SK-MEL-5 (cell line): ENCODE data around the gene CEP128. TPM values are rescaled to one million over a fixed set of nuclear protein-coding genes. Genes with fewer than 3 reads are reported as not detected.
"Not testable (repeated sequence)": the region's sequence is repeated elsewhere in the genome, so short reads cannot be mapped to it uniquely, and the experiment has no call there.

Experiments
- DNase-seq: peaks from one replicate; pipeline ENCODE4 v3.0.0-alpha.2; 2016; ENCODE audit warnings: low read depth, low spot score
- in situ Hi-C: cut with HindIII; loops from 2 replicates; pipeline ENCODE4 v1.10.0; 2016; ENCODE audit warnings: low sequenced_read_pairs, high pct_unique_total_duplicates, low pct_unique_long_range_greater_than_20kb
- total RNA-seq: library from RNA; depleted of rRNA; stranded (reverse); fragments of >200 nt; shearing (Covaris generic); gene quantifications from 2 replicates; pipeline ENCODE4 v1.2.3, GENCODE V29; 2014

The CEP128 gene
- total RNA-seq, 1 experiment from 2014 or later = 1.6 TPM

DNA sequence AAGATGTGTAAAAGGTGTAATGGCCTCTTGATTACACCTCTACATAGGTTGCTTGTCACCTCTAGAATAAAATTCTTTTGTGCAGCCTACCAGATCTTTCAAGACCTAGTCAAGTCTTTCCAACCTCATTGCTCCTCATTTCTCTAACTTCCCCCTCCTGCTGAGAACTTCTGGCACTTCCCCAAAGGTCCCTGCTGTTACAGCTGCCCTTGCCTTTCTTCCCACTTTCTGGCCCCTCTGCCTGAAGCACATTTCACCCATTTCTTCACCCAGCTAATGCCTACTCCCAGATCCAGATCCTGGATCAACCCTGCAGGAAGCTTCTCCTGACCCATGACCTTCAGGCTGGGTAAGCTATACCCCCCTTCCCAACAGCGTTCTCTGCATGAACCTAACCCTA lies 15.4 kb upstream of the CEP128 start:
- DNase-seq = no peak
- in situ Hi-C loops = no loop called here

DNA sequence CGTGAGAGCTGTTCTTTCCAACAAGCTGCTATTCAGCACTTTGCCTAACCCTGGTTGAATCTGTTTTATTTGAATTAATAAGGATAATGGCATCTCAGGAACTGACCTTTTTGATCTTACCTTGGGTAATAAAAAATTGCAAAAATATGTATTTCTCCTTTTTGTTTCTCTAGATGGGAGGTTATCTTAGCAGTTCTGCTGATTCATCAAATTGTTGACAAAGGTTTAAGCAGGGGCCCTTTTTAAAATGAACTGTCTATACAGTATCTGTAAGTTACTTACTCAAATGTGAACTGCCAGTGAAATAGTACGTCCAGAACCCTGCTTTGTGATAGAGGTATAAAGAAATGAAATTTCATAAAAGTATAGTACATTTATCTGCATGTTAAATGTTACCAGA lies 14.6 kb upstream of the CEP128 start:
- in situ Hi-C loops = no loop called here
- DNase-seq = no peak

GRCh38 chr14:80955416-80955941 lies 13.9 kb upstream of the CEP128 start, which contains the start of gene TSHR:
Gene TSHR, plus strand, starts transcription at chr14:80955621. Its CDS starts 60 bp downstream, at chr14:80955681.
- no peak for DNase-seq
- in situ Hi-C loops = no loop called here

DNA sequence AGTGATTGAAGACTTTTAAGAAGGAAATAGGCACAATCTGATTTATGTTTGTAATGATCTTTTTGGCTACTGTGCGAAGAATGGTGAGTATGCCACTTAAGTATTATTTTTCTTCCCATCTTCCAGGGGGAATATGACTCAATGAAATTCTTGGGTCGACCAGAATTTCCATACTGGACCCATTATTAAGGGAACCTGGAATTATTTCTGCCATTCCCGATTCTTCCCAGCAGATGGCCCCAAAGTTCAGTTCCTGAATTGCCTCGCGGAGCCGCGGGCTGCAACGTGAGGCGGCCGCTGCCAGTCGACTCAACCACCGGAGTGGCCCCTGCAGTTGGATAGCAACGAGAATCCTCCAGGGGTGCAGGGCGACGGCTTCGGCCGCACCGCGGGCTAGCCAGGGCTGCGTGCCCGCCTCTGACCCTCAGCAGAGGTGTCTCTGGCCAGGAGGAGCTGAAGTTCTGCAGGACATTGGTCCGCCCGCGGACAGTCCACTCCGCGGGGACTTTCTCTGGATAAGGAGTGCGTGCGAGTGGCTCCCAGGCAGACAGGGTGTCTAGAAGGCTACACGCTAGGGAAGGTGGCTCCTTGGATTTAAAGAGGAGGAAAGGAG lies 13.3 kb upstream of the CEP128 start:
- in situ Hi-C loops = no loop called here
- peak; percentile 82 for DNase-seq

DNA sequence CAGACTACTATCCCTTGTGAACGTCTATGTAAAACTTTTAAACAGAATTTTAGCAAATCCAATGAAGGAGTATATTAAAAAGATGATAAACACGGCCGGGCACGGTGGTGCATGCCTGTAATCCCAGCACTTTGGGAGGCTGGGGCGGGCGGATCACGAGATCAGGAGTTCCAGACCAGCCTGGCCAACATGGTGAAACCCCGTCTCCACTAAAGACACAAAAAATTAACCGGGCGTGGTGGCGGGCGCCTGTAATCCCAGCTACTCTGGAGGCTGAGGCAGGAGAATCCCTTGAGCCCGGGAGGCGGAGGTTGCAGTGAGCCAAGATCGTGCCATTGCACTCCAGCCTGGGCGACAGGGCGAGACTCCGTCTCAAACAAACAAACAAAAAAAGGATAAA lies 11.7 kb upstream of the CEP128 start:
- DNase-seq, in situ Hi-C loops: not testable (repeated sequence)

DNA sequence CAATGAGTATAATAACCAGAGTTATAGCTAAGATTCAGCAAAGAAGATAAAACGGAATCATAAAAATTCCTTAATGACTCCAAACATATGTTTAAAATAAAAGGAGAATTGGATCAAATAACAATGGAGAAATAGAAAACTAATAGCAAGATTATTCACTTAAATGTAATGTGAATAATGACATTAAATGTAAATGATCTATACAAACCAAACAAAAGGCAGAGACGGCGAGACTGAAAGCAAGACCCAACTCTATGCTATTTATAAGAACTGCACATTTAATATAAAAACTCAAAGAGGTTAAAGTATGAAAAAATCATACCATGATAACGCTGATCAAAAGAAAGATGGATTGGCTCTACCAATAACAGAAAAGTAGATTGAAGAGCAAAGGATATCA lies 10.0 kb upstream of the CEP128 start:
- no peak for DNase-seq
- in situ Hi-C loops = no loop called here

GRCh38 chr14:80948291-80948690 lies 6.8 kb upstream of the CEP128 start:
- DNase-seq = no peak
- in situ Hi-C loops = no loop called here

GRCh38 chr14:80946797-80947196 lies 5.3 kb upstream of the CEP128 start:
- in situ Hi-C loops = no loop called here
- DNase-seq = no peak

GRCh38 chr14:80946187-80946586 lies 4.6 kb upstream of the CEP128 start:
- in situ Hi-C loops = no loop called here

DNA sequence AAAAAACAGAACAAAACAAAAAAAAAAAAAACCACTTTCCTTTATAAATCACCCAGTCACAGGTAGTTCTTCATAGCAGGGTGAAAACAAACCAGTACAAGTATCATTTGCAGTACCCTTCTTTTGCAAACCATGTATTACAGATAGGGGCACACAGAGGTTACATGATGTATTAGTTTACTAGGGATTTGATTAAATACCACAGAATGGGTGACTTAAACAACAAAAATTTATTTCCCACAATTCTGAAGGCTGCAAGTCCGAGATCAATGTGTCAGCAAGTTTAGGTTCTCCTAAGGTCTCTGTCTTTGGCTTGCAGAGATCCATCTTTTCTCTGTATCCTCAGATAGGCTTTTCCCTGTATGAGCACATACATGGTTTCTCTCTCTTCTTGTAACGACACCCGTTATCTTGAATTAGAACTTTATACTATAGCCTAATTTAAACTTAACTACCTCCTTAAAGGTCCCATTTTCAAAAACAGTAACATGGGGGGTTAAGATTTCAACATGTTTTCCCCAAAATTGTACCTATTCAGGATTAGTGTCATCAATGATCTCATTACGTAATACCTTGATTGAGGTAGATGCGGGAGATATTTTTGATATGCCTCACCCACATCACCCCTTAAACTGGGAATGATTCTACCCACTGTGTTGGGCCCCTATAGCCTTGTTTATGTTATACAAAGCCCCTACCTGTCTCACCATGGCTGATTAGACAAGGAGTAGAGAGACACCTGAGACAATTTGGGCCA lies 3.5 kb upstream of the CEP128 start:
- in situ Hi-C loops = no loop called here

More at GRCh38 chr14:80946187-80946586, 4.6 kb upstream of the CEP128 start:
- DNase-seq = no peak

DNA sequence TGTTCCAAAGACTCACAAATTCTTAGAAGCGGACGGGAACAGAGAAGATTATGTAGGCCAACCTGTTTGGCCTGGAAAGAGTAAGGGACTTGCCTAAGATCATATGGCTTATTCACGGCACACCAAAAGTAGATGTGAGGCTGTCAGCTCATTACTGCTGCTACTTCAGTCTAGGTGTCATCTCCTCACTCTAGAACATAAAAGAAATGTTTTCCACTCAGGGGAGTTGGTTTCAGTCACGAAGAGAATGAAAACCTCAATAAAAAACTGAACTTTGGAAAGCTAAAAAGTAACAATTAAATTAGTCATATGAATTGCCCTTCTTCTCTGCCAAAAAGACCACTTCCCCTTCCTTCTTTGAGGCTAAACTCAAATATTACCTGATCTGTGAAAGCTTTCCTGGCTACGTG lies 658 bp upstream of the CEP128 start:
- in situ Hi-C loops = no loop called here
- peak; percentile 2 for DNase-seq

More for the DNA sequence above, 3.5 kb upstream of the CEP128 start:
- DNase-seq = no peak

DNA sequence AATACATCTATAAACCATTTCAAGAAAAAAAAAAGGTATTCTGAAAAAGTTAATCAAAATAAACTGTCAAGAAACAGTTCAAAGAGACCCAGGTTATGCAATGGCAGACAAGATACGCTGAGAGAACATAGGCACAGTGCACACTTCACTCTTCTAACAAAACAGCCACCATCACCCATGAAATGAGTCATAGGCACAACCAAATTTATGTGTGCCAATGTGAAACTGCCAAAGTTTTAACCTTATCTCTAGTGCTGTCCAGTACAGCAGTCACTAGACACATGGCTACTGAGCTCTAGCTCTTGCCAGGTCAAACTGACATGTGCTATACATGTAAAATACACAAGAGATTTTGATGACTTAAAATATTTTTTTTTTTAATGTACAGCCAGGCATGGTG lies 1.4 kb downstream of the CEP128 start:
- DNase-seq = no peak
- in situ Hi-C loops = no loop called here

DNA sequence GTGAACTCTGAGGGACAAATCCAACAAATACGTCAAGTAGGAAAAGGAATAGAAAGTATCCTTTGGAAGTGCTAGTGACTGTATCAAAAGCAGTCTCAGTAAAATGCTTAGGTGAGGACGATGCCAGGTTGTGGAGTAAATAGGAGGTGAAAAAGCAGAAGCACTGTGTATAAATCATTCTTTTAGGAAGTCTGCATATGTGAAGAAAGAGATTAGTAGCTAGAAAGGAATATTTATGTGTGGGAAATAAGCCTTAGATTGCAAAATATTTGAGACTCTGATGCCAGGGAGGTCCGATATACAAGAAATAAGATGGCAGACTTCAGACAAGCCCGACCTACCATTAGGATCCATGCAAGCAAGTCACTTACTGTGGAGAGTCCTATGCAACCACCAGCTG lies 7.9 kb downstream of the CEP128 start:
- DNase-seq = no peak
- in situ Hi-C loops = no loop called here

- no peak for DNase-seq
- in situ Hi-C loops = no loop called here
Observed at GRCh38 chr14:80933282-80933681, 8.3 kb downstream of the CEP128 start.

DNA sequence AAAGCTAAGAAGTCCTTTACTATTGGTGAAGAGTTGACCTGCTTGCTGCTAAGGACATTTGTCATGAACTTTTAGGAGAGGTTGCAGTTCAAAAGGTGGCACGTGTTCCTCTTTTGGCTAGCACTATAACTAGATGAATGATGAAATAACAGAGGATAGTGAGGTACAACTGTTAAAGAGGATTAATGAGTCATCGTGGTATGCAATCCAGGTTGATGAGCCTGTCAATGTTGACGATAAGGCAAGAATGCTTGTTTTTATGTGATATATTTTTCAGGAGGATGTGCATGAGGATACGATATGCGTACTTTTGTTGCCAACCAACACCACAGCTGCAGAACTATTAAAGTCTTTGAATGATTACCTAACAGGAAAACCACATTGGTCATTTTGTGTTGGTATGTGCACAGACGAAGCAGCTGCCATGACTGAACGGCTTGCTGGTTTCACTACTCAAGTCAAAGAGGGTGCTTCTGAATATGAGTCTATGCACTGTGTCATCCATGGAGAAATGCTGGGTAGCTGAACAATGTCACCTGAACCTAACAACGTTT lies 10.6 kb downstream of the CEP128 start:
- in situ Hi-C loops = no loop called here
- no peak for DNase-seq

- in situ Hi-C loops = no loop called here
- DNase-seq = no peak
Observed at GRCh38 chr14:80930095-80930494, 11.4 kb downstream of the CEP128 start.

DNA sequence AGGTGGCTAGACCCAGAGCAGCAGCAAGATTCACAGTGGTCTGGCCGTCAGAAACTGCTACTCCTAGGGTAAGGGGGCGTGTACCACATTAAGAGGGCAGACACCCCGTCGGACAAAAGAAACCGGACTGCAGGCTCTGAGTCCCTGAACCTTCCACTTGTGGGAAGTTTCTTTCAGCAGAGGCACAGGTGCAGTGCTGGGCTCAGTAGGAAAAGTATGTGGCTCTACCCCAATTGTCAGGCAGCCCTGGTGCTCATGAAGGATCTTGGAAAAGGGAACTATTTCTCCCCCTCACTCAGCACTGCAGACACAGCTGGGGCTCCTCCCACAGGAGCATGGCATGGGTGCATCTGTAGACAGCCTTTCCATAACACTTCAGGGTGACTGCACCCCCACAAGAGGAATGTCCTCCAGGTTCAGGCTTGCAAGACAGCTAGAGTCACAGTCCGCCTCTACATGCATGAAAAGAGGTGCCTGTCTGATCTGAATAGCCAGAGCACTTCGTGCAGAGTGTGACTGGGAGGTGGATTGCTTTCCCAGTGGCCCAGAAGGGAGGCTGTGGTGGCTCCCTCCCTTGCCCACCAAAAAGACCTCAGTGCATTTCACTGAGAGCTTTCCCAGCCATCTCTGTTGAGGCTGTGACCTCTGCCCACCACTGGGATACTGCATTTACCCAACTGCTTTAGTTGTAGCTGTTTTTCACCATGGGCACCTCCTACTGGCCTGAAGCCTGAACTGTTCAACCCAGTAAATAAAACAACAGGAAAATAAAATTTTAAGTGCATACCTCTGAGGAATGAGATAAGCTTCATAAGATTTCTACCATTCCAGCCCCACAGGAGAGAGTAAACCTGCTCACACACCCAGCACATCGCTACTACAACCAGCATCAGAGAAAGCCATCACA lies 14.2 kb downstream of the CEP128 start:
- in situ Hi-C loops = no loop called here
- DNase-seq = peak; percentile 50
